ENCODE measurements around the gene NFATC2.

NFATC2 gene

DNA sequence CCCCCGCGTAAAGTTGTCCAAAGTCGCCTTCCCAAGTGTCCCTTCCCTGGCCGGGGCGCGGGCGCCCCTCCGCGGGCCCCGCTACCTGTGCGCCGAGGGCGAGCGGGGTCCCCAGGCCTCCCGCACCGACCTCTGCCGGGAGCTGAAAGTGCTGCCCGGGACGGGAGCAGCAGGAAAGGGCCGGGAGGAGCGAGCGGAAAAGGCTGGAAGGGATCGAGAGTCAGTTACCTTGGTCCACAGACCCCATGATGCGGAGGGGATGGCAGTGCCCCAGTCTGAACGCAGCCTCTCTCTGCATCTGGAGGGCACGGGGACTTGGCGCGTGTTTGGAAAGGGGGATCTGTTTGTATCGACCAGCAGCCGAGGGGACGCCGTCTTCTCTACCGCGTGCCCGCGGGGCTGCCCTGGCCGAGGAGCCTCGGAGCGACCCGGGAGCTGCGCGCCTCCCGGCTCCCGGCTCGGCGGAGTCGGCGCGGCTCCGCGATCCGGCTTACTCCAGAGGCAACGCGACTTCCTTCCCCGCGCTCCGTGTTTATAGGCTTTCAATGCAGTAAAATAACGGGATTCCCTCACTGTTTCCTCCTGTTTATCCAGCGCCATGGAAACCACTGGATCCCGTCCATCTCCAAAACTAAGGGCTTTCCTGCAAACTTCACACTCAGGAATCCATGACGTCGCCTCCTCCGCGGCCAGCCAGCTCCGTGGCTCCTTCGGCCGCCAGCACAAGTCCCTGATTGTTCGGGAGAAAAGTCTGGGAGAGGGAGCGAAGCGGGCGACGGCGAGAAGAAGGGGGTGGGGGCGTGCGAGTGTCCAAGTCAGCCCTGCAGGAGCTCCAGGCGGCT lies 20.0 kb upstream of the NFATC2 start (continued):
- TF ChIP-seq, protein P1, sequence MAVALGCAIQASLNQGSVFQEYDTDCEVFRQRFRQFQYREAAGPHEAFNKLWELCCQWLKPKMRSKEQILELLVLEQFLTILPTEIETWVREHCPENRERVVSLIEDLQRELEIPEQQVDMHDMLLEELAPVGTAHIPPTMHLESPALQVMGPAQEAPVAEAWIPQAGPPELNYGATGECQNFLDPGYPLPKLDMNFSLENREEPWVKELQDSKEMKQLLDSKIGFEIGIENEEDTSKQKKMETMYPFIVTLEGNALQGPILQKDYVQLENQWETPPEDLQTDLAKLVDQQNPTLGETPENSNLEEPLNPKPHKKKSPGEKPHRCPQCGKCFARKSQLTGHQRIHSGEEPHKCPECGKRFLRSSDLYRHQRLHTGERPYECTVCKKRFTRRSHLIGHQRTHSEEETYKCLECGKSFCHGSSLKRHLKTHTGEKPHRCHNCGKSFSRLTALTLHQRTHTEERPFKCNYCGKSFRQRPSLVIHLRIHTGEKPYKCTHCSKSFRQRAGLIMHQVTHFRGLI (tag by site-specific recombination; IDR thresholded peaks at IDR 0.05) = 0 out of 2 replicates have a peak, but pooled peaks have one; percentile 32
- TF ChIP-seq ZNF76 (tag by site-specific recombination; IDR thresholded peaks at IDR 0.05; ENCODE audit: borderline replicate concordance, low read depth) (peak; percentile 59), ZNF211 (tag by site-specific recombination; IDR thresholded peaks at IDR 0.05; ENCODE audit: low read depth) (no peak), ZBTB7A (tag by site-specific recombination; IDR thresholded peaks at IDR 0.05; ENCODE audit: low read depth) (no peak), ZNF571 (tag by site-specific recombination; IDR thresholded peaks at IDR 0.05) (no peak), ZNF768 (tag by site-specific recombination; IDR thresholded peaks at IDR 0.05) (no peak), ZNF394 (tag by site-specific recombination; IDR thresholded peaks at IDR 0.05; ENCODE audit: borderline replicate concordance) (peak; percentile 37; the same call in 1 of the 2 replicates), SP2 (tag by site-specific recombination; IDR thresholded peaks at IDR 0.05) (no peak), ZNF529 (tag by site-specific recombination; IDR thresholded peaks at IDR 0.05; ENCODE audit: insufficient replicate concordance) (no peak), ZNF114 (tag by site-specific recombination; IDR thresholded peaks at IDR 0.05) (no peak), ZBTB17 (tag by site-specific recombination; IDR thresholded peaks at IDR 0.05) (peak; percentile 86), KLF10 (tag by site-specific recombination; IDR thresholded peaks at IDR 0.05) (no peak; the same call in 1 of the 2 replicates), RBAK (tag by site-specific recombination; IDR thresholded peaks at IDR 0.05) (no peak), KLF8 (tag by site-specific recombination; IDR thresholded peaks at IDR 0.05) (peak; percentile 34; the same call in 1 of the 2 replicates), ZNF10 (tag by site-specific recombination; IDR thresholded peaks at IDR 0.05) (0 out of 2 replicates have a peak, but pooled peaks have one; percentile 12), ZNF416 (tag by site-specific recombination; IDR thresholded peaks at IDR 0.05) (no peak), ZNF501 (tag by site-specific recombination; IDR thresholded peaks at IDR 0.05) (no peak), ZNF426 (tag by site-specific recombination; IDR thresholded peaks at IDR 0.05) (no peak), ZNF623 (tag by site-specific recombination; IDR thresholded peaks at IDR 0.05) (no peak), ZNF473 (tag by site-specific recombination; IDR thresholded peaks at IDR 0.05) (no peak), ZBTB8A (tag by site-specific recombination; IDR thresholded peaks at IDR 0.05) (peak; percentile 64), ZNF777 (tag by site-specific recombination; IDR thresholded peaks at IDR 0.05; ENCODE audit: borderline replicate concordance) (peak; percentile 55; the same call in 1 of the 2 replicates), ZNF843 (tag by site-specific recombination; IDR thresholded peaks at IDR 0.05) (no peak), ZNF404 (tag by site-specific recombination; IDR thresholded peaks at IDR 0.05) (no peak), ZNF112 (tag by site-specific recombination; IDR thresholded peaks at IDR 0.05) (no peak), ZNF785 (tag by site-specific recombination; IDR thresholded peaks at IDR 0.05) (no peak), KLF1 (tag by site-specific recombination; IDR thresholded peaks at IDR 0.05) (peak; percentile 26; the same call in 1 of the 2 replicates), ZNF19 (tag by site-specific recombination; IDR thresholded peaks at IDR 0.05; ENCODE audit: low read depth) (no peak), SCRT1 (tag by site-specific recombination; IDR thresholded peaks at IDR 0.05; ENCODE audit: borderline replicate concordance) (no peak), ZNF707 (tag by site-specific recombination; IDR thresholded peaks at IDR 0.05) (no peak), ZBTB48 (tag by site-specific recombination; IDR thresholded peaks at IDR 0.05) (peak; percentile 91), ZNF629 (tag by site-specific recombination; IDR thresholded peaks at IDR 0.05) (peak; percentile 82), GFI1B (tag by site-specific recombination; IDR thresholded peaks at IDR 0.05) (no peak), KLF16 (tag by site-specific recombination; IDR thresholded peaks at IDR 0.05) (peak; percentile 69; the same call in 1 of the 2 replicates), ZNF140 (tag by site-specific recombination; IDR thresholded peaks at IDR 0.05) (no peak)
- TF ChIP-seq, protein P2, sequence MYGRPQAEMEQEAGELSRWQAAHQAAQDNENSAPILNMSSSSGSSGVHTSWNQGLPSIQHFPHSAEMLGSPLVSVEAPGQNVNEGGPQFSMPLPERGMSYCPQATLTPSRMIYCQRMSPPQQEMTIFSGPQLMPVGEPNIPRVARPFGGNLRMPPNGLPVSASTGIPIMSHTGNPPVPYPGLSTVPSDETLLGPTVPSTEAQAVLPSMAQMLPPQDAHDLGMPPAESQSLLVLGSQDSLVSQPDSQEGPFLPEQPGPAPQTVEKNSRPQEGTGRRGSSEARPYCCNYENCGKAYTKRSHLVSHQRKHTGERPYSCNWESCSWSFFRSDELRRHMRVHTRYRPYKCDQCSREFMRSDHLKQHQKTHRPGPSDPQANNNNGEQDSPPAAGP (tag by site-specific recombination; IDR thresholded peaks at IDR 0.05) = no peak
- TF ChIP-seq, protein P3, sequence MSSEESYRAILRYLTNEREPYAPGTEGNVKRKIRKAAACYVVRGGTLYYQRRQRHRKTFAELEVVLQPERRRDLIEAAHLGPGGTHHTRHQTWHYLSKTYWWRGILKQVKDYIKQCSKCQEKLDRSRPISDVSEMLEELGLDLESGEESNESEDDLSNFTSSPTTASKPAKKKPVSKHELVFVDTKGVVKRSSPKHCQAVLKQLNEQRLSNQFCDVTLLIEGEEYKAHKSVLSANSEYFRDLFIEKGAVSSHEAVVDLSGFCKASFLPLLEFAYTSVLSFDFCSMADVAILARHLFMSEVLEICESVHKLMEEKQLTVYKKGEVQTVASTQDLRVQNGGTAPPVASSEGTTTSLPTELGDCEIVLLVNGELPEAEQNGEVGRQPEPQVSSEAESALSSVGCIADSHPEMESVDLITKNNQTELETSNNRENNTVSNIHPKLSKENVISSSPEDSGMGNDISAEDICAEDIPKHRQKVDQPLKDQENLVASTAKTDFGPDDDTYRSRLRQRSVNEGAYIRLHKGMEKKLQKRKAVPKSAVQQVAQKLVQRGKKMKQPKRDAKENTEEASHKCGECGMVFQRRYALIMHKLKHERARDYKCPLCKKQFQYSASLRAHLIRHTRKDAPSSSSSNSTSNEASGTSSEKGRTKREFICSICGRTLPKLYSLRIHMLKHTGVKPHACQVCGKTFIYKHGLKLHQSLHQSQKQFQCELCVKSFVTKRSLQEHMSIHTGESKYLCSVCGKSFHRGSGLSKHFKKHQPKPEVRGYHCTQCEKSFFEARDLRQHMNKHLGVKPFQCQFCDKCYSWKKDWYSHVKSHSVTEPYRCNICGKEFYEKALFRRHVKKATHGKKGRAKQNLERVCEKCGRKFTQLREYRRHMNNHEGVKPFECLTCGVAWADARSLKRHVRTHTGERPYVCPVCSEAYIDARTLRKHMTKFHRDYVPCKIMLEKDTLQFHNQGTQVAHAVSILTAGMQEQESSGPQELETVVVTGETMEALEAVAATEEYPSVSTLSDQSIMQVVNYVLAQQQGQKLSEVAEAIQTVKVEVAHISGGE (tag by site-specific recombination; conservative IDR thresholded peaks at IDR 0.05; ENCODE audit: low read depth) = 0 out of 2 replicates have a peak, but pooled peaks have one; percentile 14

Measured in HEK293 (cell line).